Pancreas (tissue), 10 donors: ENCODE results near the gene JAKMIP1. TPM values are rescaled to one million over a fixed set of nuclear protein-coding genes. Genes with fewer than 3 reads are reported as not detected.

ENCODE experiments used
- ATAC-seq, 4 donors: fragments of 200-7000 bp; cut with Tn5 transposase; one replicate each; pipeline versions ENCODE4 v1.8.0 to v1.9.1; 2020; ENCODE audit warnings: mild to moderate bottlenecking in 4 of 4, moderate library complexity in 4 of 4
- DNase-seq, 6 donors: peaks; one replicate each; pipeline ENCODE4 v3.0.0-alpha.2; 2020
- FAIRE-seq: peaks from 2 replicates; lab custom pipeline; 2012; peaks lifted over from hg19 to GRCh38; lab: Jason Lieb, UNC
- H3K27ac ChIP-seq, 4 donors: fragments of 200-600 bp; sonication (generic); 1 replicate in 3 of 4; 2 replicates in 1 of 4; pipeline versions ENCODE4 v1.5.0 to v1.8.0; 2020
- H3K27me3 ChIP-seq, 4 donors: fragments of 200-600 bp; one replicate each; pipeline ENCODE4 v1.8.0; 2021
- H3K36me3 ChIP-seq, 3 donors: fragments of 200-600 bp; sonication (generic) in 1 of 3; one replicate each; pipeline versions ENCODE4 v1.5.0 to v1.8.0; 2020 to 2021
- H3K4me1 ChIP-seq, 3 donors: fragments of 200-600 bp; one replicate each; pipeline ENCODE4 v1.8.0; 2021
- H3K4me3 ChIP-seq, 4 donors: fragments of 200-600 bp; sonication (generic) in 2 of 4; one replicate each; pipeline versions ENCODE4 v1.5.0 to v1.8.0; 2020 to 2021
- H3K9me3 ChIP-seq, 4 donors: fragments of 200-600 bp; one replicate each; pipeline ENCODE4 v1.8.0; 2021
- CTCF ChIP-seq, 4 donors: fragments of 200-600 bp; sonication (generic) in 3 of 4; IDR thresholded peaks; one replicate each; pipeline versions ENCODE4 v1.5.0 to v1.8.0; 2021; ENCODE audit warnings: antibody characterized with exemption in 4 of 4
- WGBS, 2 donors: extraction: QIAGEN DNeasy Blood & Tissue Kit; methylation state at CpG; one replicate each; pipeline ENCODE4 v1.1.7; 2013; 5-methylcytosine and 5-hydroxymethylcytosine counted together
- intact Hi-C, 3 donors: fragments of 100-400 bp; cut with DNase I; formaldehyde crosslinking; loops; one replicate each; pipeline versions ENCODE4 v1.11.1 to v1.14.2; 2022
- polyA plus RNA-seq, 2 donors: library from polyadenylated mRNA; stranded (reverse); fragments of 200-250 nt; gene quantifications; one replicate each; pipeline ENCODE4 v1.2.3, GENCODE V29; 2013
- total RNA-seq, 6 donors: library from RNA; stranded (reverse); fragmentation: NEBNext Ultra II Directional in 4 of 6; extraction: Animal tissue kit (Norgen Biotek cat#: 25700) in 4 of 6; gene quantifications; one replicate each; pipeline versions ENCODE4 v1.2.1 to v1.2.4, GENCODE V29; 2021 to 2023
- donor health status: healthy with polysubstance abuse.
- donor health status: DM: no; HTN: no; CAD: no; lungs with moderate emphysema.
- donor health status: DM: no; HTN: no; CAD: no.
- donor health status: control.
- donor health status: control.
- donor health status: Bipolar disorder and iron deficiency.
- donor health status: DM: yes; HTN: yes; CAD: no.
- donor health status: DM: no; HTN: no; CAD: no.
- donor health status: DM: no; HTN: no; CAD: no.
- donor health status: DM: yes; HTN: yes; CAD: no.

Gene JAKMIP1
- total and polyA plus RNA-seq, 8 donors = 0.16 to 4.3 (median 0.59) TPM

DNA sequence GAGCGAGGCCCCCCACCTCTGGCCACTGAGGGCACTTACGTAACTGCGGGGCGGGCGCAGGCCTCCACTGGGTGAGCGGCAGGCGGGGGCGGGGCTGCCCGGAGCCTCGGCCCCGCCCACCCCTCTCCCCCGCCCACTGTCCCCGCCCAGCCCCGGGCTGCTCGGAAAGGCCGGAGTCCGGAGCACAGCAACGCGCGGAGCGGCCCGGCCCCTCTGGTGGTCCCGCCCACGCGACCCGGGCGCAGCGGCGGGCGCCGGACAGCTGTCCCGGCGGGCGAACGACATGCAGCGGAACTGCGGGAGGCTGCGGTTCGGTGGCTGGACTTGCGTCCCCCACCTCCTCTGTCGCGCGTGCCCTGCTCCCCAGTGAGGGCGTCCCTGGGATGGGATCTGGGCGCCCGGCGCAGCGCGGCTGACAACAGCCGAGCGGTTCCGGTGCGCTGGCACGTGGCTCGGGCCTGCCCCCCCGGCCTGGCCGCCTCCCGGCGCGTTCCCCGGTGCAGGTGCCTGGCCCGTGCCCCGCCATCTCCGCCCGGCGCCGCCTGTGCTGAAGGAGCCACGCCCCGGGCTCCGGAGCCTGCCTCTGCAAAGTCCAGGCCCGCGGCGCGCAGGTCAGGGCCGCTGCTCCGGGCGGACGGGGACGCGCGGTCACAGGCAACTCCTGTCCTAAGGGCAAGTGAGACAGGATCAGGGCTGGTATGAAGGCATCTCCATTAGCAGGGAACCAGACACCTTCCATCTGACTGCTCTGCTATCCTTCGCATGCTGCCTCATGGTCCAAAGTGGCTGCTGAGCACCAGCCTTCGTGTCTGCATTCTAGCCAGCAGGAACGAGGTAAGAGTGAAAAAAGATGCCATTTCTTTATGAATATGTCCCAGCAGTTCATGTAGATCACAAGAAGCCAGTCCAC lies 21.8 kb upstream of the JAKMIP1 start:
- ATAC-seq = peak; percentile 94 to 97 (median 96)
- intact Hi-C loops = no loop called here
- Histone ChIP-seq H3K36me3 (no peaks in the 10 kb centered on the region), H3K4me3 (peak overlapping the region; percentile 8 to 47 (median 19)), H3K27ac (no peak overlapping the region), H3K27me3 (peaks cover 0 to 11% (median 0%) of the 10 kb centered on the region in 4 donors), H3K9me3 (no peaks in the 10 kb centered on the region), H3K4me1 (peaks cover 0 to 4% (median 0%) of the 10 kb centered on the region in 3 donors)
- TF ChIP-seq CTCF (IDR thresholded peaks at IDR 0.05) = no peak
- 6 to 10% methylated on average over 58 to 84 of the region's 84 CpGs for WGBS, 2 donors
- DNase-seq = peak; percentile 58 to 86 (median 74)
- no peak for FAIRE-seq

DNA sequence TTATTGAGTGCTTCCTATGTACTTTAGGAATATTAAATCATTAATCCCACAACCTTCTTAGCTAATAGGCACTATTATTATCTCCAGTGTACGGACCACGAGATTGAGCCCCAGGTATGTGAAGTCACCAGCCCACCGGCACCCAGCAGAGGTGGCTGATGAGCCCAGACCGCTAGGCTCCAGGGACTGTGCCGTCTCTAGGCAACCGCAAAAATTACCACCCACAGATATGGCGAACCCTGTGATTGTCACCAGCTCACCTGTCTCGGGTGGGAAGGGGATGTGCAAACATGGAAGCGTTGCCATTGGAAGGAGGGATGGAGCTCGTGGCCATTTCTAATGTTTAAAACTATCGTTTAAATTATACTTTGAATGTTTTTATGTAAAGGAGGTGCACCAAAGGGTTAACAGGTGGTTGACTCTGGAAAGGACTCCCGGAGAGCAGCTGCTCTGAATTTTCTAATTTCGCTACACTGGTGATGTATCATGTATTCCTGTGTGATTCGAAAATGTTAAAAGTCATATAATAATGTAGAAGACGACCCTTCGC lies 21.0 kb upstream of the JAKMIP1 start:
- Histone ChIP-seq H3K4me1 (peaks cover 0 to 4% (median 0%) of the 10 kb centered on the region in 3 donors), H3K27me3 (peaks cover 0 to 11% (median 1%) of the 10 kb centered on the region in 4 donors), H3K27ac (no peak overlapping the region), H3K4me3 (peak overlapping the region in 2 of 4 donors; percentile 28 to 47), H3K9me3 (no peaks in the 10 kb centered on the region), H3K36me3 (no peaks in the 10 kb centered on the region)
- intact Hi-C loops = no loop called here
- DNase-seq = no peak
- FAIRE-seq = no peak
- 4 to 10% methylated on average over 16 of the region's 16 CpGs for WGBS, 2 donors
- no peak for TF ChIP-seq CTCF (IDR thresholded peaks at IDR 0.05)
- ATAC-seq = peak; percentile 18 to 75 (median 35)

GRCh38 chr4:6217716-6218381 lies 17.5 kb upstream of the JAKMIP1 start:
- Histone ChIP-seq H3K27me3 (peaks cover 0 to 11% (median 1%) of the 10 kb centered on the region in 4 donors), H3K27ac (no peak overlapping the region), H3K36me3 (no peaks in the 10 kb centered on the region), H3K4me1 (peaks cover 0 to 4% (median 0%) of the 10 kb centered on the region in 3 donors), H3K4me3 (no peak overlapping the region), H3K9me3 (no peaks in the 10 kb centered on the region)
- intact Hi-C loops = no loop called here
- WGBS, 2 donors = 29 to 64% methylated on average over 1 of the region's 1 CpG
- FAIRE-seq (no peak), DNase-seq (no peak), ATAC-seq (no peak)
- no peak for TF ChIP-seq CTCF (IDR thresholded peaks at IDR 0.05)

DNA sequence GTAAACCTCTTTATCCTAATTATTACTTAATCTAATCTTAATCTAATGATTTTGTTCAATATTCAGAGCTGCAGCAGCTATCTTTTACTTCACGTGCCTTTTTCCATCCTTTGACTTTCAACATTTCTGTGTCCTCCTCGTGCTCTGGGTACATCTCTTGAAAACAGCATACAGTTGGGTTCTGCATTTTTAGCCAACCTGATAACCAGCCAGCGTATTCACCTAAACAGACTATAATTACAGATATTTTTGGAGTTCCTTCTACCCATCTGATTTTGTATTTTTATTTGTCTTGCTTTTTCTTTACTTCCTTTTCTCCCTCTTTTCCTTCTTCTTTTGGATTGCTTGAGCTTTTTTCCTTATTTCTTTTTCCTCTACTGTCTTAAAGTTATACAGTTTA lies 16.2 kb upstream of the JAKMIP1 start:
- H3K36me3 ChIP-seq = no peaks in the 10 kb centered on the region
- ATAC-seq = no peak

More for the DNA sequence above, 16.2 kb upstream of the JAKMIP1 start:
- 43 to 58% methylated on average over 3 of the region's 3 CpGs for WGBS, 2 donors
- Histone ChIP-seq H3K4me3 (no peak overlapping the region), H3K4me1 (peaks cover 0 to 3% (median 0%) of the 10 kb centered on the region in 3 donors), H3K27ac (no peak overlapping the region), H3K27me3 (peaks cover 0 to 4% (median 1%) of the 10 kb centered on the region in 4 donors), H3K9me3 (no peaks in the 10 kb centered on the region)
- no peak for DNase-seq
- no peak for TF ChIP-seq CTCF (IDR thresholded peaks at IDR 0.05)
- intact Hi-C loops = no loop called here
- no peak for FAIRE-seq
